GM03348 (cell line): ENCODE results near the gene INSRR.

Experiments used
- DNase-seq: peaks from one replicate; pipeline ENCODE4 v3.0.0; 2012; ENCODE audit warnings: low spot score

The INSRR gene

DNA sequence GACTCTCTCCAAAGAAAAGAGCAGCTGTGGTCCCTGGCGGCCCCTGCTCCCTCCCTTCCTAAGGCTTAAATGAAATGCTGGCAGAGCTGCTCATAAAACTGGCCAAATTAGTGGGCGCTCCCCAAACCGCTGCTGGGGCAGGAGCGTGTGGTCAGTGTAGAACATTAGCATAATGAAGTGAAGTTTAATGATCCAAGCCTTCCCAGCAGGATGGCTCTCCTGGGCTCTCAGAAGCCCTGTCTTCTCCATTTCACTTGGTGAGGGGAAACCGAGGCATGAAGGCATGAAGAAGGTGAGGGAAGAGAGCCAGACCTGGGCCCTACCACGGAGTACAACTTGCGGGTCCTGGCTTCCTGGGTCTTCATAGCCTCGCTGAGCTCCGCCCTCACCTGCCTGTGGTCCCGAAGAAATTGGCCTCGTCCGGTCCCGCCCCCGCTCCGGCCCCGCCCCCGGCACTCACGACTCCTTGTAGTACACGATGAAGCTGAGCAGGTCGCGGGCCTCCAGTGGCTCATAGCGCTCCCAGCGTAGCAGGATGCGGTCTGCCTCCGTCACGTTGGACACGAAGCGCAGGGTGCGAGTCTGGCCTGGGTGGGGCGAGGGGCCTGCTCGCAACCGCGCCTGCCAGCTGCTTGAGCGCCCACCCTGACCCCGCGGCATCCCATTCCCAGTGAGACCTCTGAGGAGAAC is 10.3 kb downstream of the INSRR start:
- peak; percentile 35 for DNase-seq

DNA sequence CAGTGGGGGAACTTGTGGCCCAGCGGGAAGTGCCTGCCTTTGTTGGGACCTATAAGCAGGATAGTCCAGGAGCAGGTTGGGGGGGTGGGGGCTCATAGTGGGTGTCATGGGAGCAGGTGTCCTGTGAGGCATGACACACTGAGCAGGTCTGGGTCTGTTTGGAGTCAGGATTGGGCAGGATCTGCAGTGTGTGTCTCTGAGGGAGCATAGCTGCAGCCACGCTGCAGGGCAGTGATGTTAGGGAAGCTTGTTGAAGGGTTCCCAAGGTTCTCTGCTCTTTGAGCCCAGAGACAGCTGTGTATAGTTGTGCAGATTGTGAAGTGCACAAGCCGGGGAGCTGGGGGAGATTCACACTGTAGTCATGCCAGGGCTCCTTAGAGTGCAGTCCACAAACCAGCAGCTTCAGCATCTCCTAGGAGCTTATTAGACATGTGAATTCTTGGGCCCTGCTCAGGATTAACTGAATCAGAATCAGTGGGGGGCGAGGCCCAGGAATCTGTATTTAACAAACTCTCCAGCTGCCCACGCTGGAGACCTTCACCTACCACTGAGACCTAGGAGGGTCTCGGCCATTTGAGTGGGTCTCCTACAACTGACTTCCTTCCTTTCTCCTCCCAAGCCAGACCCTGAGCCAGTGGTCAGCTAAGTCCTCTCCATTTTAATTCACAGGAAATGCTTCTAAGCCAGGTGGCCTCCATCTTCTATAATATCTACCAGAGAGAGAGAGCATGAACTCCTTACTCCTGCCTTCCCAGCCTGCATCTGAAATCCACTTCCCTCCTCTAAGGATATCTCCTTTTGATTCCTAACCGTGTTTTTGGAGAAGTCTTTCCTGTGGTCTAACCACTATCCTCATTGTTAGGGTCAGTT is 11.1 kb downstream of the INSRR start:
- no peak for DNase-seq

DNA sequence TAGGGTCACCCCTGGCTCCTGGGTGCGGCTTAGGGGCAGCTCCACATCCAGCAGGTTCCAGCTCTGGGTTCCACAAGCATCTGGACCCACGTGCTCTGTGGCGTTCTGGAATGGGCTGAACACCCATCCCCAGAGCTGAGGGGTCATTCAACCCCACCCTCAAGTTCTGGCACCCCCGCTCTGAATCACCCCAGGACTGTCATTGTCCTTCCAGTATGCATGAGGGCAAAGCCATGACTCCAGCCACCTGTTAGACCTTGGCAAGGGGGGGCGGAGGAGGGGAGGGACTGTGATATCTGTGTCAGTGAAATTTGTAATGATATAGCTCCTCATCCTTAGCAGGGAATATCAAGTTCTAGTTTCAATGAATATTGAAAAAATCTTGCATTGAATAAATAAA is 12.3 kb downstream of the INSRR start:
- DNase-seq = no peak

DNA sequence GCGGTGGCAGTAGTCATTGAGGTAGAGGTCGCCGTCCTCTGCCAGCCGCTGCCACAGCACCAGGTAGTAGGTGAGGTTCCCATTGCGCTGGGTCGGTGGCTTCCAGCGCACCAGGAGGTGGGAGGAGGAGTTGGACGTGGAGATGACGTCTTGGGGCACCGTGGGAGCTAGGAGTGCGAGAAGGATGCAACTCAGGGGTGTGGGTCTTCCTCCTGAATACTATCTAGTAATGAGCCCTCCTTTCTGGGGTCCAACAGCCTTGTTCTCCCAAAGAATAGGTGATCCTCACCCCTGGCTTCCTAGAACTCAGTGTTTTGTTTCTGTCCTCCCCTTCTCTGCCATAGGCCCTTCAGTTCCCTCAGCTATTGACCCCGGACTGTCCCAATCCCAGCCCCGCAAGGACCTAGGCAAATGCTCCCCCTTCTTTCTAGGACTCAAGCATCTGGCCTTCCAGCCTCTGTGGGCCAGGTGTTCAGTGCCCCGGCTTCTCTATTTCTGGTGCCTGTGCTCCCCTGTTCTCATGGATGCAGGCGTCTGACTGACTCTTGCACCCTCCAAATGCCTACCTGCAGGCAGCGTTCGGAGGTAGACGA is 12.9 kb downstream of the INSRR start:
- no peak for DNase-seq

DNA sequence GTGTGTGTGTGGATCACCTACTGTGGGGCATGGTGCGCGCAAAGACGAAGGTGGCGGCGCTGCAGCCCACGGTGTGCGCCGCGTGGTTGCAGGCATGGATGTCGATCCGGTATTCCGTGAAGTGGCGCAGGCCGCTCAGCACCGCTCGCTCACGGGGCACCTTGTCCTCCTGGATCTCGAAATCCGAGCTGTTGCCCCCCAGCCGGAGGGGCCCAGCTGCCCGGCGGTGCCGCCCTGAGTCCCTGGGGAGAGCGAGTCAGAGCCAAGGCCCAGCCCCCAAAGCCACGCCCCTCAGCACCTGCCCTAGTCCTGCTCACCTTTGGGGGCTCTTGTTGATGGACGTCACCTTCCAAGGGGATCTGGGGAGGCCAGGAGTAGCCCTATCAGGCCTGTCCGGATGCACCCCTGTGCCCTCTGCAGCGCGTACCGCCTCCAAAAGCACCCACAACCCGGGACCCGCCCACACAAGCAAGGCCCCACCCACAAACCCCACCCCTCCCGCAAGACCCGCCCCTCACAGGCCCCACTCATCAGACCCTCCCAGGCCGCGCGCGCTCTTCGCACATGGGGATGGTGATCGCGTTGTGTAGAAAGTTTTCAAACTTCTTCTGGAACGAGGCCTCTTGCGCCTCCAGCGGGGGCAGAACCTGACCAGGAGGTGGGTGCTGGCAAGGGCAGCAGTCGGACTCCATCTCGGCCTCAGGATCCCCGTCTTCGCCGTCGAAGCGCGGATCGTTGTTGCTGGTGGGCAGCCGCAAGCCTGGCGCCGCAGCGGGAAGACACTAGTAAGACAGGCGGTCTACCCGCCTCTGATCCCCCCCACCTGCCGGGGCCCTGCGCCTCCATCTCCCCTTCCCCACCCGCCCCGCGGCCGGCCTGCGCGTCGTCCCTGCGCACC is 13.6 kb downstream of the INSRR start:
- peak; percentile 37 for DNase-seq

DNA sequence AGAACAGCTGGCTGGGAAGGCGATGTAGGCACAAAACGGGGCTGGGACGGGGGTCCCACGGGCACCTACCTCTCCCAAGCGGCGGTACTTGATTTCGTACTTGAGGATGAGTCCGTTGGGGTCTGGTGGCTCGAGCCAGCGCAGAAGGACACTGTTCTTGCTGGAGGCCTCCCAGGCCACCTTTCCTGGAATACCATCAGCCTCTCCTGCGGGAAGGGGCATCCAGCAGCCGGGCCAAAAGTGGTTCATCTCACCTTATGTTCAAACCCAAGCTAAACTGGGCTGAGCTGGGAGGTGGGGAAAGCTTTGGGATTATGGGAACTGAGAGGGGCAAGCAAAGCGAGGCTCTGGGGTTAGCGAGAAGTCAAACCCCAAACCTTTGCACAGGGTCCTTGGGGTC is 14.3 kb downstream of the INSRR start:
- DNase-seq = no peak

DNA sequence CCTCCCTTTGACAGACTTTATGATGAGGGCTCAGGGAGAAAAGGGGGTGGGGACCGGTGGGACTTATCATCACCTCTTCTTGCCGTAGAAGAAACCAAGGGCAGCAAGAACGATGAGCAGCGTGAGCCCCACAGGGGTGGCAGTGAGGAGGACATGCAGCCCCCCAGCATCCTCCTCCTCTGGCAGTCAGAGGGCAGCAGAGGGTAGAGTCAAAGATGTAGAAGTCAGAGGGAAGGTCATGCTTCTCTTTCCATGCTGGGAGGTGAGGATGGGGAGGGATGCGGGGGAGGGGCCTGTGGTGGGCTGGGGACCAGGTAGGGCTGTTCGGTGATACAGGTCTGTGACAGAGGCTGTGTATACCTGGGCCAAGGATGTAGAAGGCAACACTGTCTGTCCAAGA is 14.8 kb downstream of the INSRR start:
- no peak for DNase-seq

DNA sequence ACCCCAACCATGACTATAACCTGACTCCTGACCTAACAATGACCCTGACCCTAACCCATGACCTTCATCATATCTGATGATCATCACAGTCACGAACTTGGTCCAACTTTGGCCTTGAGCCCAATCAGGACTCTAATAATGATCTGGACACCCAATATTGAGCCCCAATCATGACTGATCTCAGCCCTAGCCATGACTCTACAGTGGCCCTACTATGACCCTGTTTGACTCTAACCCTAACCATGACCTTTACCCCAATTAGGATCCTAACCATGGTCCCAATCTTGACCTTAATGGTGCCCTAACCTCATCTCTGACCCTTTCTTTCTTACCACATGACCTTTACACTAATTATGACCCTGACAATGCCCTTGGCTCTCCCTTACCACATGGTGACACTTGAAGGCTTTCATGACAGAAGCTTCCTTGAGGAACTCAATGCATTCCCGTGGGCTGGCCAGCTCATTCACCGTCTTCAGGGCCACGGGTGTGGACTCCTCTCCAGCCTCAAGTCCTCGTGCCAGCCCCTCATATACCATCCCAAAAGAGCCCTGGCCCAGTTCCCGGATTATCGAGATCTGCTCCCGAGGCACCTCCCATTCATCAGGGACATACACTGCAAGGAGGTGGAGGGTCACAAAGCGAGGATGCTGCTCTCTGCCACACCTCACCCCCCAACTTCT is 16.2 kb downstream of the INSRR start:
- DNase-seq = no peak

DNA sequence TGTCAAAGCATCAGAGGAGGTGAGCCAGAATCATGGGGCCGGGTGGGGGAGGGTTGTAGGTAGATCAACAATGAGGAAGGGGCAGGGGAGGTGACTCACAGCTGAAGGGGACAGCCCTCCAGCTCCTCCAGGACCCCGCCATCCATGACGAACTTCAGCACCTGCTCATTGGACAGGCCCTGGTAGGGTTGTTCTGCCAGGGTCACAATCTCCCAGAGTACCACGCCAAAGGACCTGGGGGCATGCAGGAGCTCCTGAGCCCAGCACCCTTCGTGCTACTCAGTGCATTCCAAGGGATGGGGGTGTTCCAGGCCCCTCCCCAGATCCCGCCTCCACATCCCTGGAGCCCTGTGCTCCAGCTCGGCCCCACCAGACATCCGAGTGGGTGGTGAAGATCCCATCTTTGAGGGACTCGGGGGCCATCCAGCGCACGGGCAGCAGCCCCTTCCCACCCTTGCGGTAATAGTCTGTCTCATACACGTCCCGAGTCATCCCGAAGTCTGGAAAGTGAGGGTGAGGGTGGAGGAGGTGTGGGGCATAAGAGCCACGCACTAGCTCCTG is 17.5 kb downstream of the INSRR start:
- no peak for DNase-seq

DNA sequence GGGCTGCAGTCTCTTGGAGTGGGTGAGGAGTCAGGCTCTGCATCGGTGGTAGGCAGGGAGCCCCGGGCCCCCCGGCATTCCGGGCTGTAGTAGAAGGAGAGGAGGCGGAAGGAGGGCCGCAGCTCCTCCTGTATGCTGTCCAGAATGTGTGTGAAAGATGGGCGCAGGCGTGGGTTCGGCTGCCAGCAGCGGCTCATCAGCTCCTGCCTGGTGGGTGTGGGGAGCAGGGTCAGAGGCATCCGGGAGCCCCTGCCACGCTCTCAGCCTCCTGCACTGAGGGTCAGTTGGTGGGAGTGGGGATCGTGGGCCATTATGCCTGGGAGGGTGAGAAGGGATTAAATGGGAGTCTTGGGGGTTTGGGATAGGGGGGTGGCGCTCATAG is 18.0 kb downstream of the INSRR start:
- DNase-seq = no peak

DNA sequence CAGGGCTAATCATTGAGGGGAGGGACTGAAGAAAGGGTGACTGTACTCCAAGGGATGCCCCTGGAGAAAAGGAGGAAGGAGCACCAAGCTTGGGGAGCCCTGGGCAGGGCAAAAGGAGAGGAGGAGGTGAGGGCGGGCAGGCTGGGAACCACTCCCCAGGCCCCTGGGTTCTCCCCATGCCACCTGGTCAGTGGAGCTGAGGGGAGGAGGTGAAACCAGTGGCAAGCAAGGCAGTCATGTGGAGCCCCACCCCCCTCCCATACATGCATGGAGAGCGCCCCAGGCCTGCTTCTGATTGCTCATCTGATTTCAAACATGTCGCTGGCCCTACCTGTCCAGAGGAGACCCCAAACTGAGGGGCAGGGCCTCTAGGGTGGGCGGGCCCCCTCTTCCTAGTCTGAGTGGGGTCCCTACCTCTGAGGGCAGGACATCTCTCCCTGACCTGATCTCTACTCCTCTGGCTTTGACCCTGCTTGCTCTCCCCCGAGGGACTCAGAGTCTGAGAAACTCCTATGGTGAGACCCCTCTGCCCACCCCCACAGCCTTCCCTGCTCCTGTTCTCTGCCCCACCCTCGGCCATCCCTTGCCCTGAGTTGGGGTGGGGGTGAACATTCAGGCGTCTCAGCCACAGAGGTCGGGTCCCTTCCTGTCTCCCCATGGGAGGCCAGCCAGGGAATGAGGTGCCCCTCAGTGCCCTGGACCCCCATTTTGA is 18.6 kb downstream of the INSRR start:
- no peak for DNase-seq

DNA sequence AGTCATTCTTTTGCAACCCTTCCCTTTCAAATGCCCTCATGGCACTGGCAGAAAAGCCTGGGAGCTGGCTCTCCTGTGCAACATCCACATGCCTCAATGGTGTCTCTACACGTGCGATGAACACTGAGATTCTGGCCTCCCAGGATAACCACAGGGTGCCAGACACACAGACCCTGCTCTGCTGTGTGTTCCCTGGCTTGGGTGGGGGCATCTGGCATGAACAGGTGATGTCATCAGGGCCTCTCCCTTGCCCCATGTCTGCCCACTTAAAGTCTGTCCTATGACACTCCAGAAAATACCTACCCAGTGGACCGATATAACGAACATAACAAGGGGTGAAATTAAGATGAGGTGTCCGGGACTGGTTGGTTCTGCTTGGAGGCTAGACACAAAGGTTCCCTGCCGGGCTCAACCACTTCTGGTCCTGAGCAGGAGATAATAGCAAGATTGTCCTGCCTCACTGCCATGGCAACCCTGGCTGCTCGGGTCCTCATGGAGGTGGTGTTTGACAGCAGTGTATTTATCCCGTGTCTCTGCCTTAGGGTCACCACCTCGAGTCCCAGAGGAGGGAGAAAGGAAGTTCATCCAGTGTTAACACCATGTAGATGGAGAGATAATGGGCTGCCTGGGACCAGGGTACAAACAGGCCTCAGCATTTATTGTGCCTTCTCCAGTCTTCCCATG is 19.3 kb downstream of the INSRR start:
- DNase-seq = no peak

DNA sequence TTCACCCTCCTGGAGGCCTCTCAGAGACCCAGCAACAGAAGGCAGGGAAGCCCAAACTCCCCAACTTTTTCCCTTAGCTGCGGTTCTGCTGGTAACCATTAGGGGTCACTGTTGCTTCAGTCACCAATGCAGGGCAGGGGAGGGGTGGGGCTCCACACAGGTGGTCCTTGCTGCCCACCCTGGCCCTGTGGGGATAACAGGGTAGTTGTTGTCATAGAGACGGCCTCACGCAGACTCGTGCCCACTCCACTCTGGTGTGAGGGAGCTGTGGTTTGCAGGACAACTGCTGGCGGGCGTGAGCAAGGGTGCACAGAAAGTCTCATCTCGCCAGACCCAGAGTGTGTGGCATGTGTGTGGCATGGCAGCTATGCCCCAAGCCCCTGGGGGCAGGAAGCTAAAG is 19.9 kb downstream of the INSRR start:
- DNase-seq = peak; percentile 82

DNA sequence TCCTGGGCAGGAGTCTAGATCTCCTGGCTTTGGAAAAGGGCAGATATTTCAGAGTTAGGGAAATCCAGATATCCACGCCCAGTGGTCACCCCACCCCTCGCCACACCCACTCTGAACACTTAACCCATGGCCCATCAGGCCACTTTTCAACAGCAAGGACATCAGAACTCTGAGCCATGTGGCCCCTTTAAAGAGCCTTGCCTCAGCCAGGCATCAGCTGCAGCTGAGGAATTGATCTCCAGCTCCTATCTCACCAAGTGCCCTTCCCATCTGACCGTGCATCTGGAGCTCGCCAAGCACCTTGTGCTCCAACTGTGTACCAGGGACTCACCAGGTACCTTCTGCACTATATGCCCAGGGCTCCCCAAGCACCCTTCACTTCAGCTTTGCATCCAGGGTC is 22.0 kb downstream of the INSRR start:
- DNase-seq = no peak

DNA sequence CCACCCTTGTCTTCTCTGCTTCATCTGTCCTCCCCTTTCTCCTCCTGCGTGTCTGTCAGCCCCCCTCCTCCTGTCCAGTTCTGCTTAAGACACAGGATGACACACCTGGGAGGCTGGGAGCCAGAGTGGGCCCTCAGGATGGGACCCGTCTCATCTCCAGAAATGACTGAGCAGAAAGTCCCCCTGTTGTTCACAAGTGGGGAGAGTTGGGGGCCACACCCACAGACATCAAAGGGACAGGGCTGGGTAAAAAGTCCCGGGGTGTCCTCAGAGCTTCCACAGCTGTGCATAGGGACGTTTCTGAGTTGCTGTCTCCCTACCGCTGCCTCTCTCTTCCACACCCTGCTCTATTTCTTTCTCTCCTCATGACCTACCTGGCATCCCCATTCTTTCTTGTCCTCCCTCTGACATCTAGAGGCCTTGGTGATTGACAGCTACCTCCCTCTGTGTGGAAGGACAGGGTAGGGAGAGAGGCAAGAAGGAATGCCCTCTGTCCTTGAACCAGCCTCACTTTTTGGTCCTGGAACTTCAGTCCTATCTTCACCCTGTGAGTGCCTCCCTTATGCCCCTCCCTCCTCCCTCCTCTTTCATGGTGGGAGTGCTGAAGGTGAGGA is 22.8 kb downstream of the INSRR start:
- DNase-seq = no peak

DNA sequence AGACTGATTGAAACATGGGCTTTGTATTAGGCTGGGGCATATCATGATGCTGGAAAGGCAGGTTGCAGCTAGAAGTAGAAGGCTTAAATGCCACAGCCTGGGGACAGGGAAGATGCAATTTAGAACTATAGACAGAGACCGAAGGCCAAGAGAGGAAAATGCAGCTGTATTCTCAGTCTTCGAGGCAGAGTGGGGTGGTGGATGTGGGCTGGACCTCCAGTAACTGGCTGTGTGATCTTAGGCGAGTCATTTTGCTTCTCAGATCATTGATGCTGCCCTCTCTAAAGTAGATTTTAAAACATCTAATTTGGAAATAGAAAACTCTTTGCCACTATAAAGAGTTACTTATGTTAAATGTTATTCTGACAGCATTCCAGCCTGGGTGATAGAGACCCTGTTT is 24.6 kb downstream of the INSRR start:
- no peak for DNase-seq

DNA sequence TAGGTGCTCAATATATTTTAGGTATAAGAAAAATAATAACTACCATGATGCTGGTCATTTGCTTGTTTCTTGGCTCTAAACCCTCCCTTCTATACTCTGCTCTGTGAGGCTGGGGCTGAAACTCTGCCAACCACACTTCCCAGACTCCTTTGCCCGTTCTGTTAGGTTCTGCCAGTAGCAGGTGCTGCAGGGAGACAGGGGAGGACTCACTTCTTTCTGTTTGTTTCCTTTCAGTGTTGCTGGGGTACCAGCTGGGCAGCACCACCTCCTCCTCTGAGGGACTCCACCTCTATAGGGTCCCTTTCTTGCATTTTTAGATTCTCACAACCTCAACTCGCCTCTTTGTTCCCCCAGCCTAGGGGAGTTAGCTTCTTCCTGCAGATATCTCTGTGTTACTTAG is 25.3 kb downstream of the INSRR start:
- DNase-seq = no peak

DNA sequence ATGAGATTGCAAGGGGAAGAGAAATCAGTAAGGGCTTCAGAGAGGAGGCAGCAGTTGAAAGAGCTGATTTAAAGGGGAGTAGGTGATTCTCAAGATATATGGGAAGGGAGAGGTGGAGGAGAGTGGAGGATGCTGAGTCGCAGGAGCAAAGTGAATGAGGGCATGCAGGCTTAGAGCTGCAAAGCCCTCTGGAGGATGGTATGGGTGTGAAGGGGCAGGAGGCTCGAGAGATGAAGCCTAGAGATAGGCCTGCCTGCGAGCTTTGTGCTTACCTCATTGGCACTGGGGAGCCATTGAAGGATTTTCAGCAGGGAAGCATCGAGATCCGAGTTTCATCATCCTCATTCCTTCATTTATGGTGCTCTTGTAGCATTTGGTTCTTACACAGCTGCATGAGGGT is 26.5 kb downstream of the INSRR start:
- DNase-seq = no peak

DNA sequence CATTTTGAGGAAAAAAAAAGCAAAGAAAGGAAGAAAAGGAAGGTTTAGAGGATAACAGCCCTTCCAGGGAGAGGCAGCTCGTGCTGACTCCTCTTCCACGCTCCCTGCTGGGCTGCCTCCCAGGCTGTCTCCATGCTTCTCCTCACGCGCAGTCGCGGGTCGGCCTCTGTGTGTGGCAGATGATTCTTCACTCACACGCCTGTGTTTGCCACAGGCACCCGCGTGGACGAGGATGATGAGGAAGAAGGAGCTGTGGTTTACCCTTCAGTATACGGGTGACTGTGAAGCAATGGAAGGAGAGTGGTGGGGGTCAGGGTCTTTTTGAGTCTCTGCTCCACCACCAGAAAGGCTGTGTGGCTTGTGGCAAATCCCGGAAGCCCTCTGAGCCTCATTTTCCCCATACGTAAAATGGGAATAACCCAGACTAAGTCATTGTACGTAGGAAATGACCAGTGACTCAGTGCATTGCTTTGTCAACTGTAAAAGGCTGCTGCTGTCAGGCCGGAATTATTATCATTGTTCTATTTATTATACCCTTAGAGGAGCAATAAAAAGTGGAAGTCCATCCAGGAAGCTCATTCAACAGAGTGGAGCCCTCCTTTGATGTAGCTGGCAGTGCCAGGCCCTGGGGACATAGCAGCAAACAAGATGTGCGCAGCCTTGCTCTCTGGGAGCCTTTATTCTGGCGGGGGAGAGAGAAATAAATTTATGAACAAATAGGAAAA is 30.4 kb downstream of the INSRR start:
- no peak for DNase-seq
